AML-193 (cell line): ENCODE data around the gene GSTT2.

Experiments
- DNase-seq, 2 experiments: peaks; one replicate each; lab custom pipeline; 2025; lab: John Stamatoyannopoulos, UW

Gene GSTT2

GRCh38 chr22:24009227-24010017 is 29.5 kb downstream of the GSTT2 start:
- DNase-seq = no peak

DNA sequence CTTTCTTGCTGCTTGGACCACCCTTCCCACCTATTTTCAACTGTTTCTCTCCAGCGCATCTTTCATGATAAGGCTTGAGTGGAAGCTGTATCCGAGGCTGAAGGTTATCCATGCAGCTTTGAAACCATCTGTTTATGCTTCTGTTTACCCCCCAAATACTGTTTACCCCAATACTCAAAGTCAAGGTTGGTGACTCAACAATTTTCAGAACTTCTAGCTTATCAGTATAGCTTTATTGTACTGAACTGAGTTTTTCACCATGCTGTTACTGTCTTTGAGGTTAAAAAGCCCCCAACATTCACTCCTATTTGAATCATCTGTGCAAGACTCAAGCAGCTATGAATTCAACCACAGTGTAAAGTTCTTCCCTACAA is 30.1 kb downstream of the GSTT2 start:
- no peak for DNase-seq

DNA sequence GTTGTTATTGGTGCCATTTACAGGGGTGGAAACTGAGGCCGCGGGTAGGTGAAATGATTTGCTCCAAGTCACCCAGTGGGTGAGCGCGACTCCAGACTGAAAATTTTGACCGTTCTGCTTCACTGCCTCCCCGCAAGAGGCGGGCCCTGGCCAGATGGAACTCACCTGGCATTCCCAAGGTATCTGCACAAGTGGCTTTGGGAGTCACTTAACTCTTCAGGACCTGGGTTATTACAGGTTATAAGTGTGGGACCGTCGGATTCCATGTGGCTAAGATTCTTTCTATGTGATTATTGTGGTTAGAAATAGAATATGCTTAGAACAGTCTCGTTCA is 31.8 kb downstream of the GSTT2 start:
- peak in 1 of 2 experiments; percentile 36 for DNase-seq

DNA sequence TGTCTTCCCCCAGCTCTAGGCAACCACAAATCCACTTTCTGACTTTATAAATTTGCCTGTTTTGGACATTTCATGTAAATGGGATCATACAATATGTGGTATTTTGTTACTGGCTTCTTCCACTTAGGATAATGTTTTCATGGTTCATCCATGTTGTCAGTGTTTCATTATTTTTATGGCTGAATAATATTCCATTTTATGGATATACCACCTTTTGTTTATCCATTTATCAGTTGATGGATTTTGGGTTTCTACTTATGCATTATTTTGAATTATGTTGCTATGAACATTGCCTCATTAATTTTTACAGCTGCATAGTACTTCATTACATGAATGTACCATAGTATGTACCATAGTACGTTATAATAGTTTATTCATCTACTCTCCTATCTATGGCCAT is 36.2 kb downstream of the GSTT2 start:
- no peak for DNase-seq

DNA sequence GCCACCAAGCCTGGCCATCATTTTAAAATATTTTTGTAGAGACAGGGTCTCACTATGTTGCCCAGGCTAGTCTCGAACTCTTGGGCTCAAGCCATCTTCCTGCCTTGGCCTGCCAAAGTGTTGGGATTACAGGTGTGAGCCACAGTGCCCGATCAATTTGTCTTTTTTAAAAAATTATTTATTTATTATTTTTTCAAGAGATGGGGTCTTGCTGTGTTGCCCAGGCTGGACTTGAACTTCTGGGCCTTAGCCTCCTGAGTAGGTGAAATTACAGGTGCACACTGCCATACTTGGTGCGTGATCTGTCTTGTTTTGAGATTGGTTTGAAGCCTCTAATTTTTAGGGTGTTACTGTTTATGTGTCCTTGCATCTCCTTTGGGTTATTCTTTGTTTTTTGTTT is 41.4 kb downstream of the GSTT2 start:
- no peak for DNase-seq

- no peak for DNase-seq
These were observed 43.4 kb downstream of the GSTT2 start for GRCh38 chr22:24023204-24023789.

DNA sequence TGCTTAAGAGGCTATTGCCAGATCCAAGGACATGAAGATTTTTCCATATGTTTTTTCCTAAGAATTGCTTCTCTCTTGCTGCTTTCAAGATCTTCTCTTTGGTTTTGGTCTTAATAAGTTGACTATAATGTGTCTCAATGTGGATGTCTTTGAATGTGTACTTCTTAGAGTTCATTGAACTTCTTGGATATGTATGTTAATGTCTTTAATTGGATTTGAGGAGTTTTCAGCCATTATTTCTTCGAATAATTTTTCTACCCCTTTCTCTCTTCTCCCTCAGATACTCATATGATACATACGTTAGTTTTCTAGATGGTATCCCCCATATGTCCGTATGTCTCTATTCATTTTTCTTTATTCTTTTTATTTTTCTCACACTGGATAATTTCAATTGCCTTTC is 44.4 kb downstream of the GSTT2 start:
- no peak for DNase-seq

GRCh38 chr22:24025475-24025874 is 45.5 kb downstream of the GSTT2 start:
- DNase-seq = no peak

- DNase-seq = no peak
These were observed 46.1 kb downstream of the GSTT2 start for GRCh38 chr22:24026056-24026455.

DNA sequence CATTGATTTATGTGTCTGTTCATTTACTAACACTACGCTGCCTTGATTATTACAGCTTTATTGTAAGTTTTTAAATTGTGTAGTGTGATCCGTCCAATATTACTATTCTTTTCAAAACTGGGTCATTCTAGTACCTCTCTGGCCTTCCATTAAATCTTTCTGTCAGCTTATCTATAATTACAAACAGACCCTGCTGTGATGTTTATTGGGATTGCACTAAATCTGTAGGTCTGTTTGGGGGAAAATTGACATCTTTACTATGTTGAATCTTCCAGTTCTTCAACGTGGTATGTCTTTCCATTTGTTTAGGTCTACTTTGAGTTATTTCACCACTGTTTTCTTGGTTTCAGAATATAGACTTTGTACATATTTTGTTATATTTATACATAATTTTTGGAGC is 46.8 kb downstream of the GSTT2 start:
- no peak for DNase-seq

DNA sequence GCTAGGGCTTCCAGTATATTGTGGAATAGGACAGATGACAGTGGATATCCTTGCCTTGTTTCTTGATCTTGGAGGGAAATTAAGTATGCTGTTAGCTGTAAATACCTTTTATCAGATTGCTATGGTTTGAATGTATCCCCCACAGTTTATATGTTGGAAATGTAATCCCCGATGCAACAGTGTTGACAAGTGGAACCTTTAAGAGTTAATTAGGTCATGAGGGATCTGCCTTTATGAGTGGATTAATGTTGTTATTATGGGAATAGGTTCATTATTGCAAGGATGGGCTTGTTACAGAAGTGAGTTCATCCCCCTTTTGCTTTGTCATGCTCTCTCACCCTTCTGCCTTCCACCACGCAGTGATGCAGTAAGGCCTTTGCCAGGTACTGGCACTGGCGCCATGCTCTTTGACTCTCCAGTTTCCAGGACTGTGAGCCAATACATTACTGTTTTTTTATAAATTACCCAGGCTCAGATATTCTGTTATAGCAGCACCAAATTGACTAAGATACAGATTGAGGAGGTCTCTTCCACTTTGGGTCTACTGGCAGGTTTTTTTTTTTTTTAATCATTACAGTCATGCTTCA is 47.5 kb downstream of the GSTT2 start:
- no peak for DNase-seq

DNA sequence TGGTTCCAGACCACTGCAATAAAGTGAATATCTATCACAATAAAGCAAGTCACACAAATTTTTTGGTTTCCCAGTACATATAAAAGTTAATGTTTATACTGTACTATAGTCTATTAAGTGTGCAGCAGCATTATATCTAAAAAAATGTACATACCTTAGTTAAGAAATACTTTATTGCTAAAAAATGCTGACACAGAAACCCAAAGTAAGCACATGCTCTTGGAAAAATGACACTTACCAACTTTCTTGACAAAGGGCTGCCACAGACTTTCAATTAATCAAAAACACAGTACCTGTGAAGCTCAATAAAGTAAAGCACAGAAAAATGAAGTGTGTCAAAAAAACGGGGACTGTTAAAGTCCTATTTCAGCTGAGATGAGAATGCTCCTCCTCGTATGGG is 48.1 kb downstream of the GSTT2 start:
- DNase-seq = no peak

DNA sequence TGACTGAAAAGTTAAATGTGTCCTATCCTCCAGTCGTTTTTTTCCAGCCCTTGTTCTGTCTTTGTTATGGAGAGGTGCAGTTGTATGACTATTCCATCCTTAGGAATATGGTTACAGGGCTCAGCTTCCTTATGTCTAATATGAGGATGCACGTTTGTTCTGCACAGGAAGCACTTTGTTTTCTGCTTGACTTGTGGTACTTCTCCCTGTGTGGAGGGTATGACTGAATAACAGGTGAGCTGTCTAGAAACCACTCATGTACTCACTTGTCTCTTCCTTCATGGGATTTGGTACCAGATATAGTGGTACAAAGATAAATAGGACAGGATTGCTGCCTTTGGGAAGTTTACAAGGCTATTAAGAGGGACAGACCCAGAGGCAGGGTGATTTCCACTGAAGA is 48.6 kb downstream of the GSTT2 start:
- no peak for DNase-seq

GRCh38 chr22:24029304-24029703 is 49.4 kb downstream of the GSTT2 start:
- no peak for DNase-seq

- DNase-seq = no peak
These were observed 50.3 kb downstream of the GSTT2 start for GRCh38 chr22:24030186-24030702.
